Measurements from ENCODE around the gene GGN.
"Not testable (repeated sequence)": the region's sequence is repeated elsewhere in the genome, so short reads cannot be mapped to it uniquely, and the experiment has no call there.

GGN gene

DNA sequence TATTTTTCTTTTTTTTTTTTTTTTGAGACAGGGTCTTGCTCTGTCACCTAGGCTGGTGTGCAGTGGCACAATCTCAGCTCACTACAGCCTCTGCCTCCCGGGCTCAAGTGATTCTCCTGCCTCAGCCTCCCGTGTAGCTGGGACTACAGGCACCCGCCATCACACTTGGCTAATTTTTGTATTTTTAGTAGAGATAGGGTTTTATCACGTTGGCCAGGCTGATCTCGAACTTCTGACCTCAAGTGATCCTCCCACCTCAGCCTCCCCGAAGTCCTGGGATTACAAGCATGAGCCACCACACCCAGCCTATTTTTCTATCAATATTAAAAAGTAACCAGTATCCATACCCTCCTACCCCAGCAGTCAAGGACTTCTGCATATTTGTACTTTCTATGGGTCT, 22.6 kb upstream of the GGN start:
- not testable (repeated sequence) for H3K4me3 ChIP-seq (ENCODE audit: low read depth in 1 of 2, low read length in 2 of 2); H3K9me3 ChIP-seq (ENCODE audit: control insufficient read depth in 1 of 2, low read length in 2 of 2); H3K27me3 ChIP-seq (ENCODE audit: low read depth, low read length); H3K27ac ChIP-seq (ENCODE audit: low read length); H3K4me1 ChIP-seq (ENCODE audit: control insufficient read depth in 1 of 2, insufficient read depth in 2 of 2, low read length in 2 of 2)
- peaks cover 8 to 11% of the 10 kb centered on the region in 2 donors for H3K36me3 ChIP-seq (ENCODE audit: control insufficient read depth in 1 of 2, insufficient read depth in 2 of 2, low read length in 2 of 2)

DNA sequence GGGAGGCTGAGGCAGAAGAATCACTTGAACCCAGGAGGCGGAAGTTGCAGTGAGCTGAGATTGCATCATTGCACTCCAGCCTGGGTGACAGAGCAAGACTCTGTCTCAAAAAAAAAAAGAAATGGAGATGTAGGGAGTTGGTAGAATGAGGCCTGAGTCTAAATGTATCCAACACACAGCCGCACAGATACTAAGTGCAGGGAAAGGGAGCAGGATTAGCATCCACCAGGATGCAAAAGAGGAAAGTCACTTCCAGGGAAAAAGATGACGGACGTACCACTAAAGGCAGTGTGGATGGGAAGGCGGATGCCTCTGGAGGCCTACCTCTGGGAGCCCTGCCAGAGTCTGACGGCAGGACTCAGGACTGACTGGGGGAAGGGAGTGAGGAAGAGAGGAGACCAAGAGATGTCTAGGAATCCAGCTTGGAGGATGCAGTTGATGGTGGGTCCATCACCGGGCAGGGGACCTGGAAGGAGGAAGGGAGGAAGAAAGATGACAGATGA, 21.8 kb upstream of the GGN start:
- H3K9me3 ChIP-seq (ENCODE audit: control insufficient read depth in 1 of 2, low read length in 2 of 2) = no peaks in the 10 kb centered on the region
- no peaks in the 10 kb centered on the region for H3K4me1 ChIP-seq (ENCODE audit: control insufficient read depth in 1 of 2, insufficient read depth in 2 of 2, low read length in 2 of 2)
- no peaks in the 10 kb centered on the region for H3K27me3 ChIP-seq (ENCODE audit: low read depth, low read length)
- H3K27ac ChIP-seq (ENCODE audit: low read length) = no peak overlapping the region
- H3K4me3 ChIP-seq (ENCODE audit: low read depth in 1 of 2, low read length in 2 of 2) = no peak overlapping the region
- H3K36me3 ChIP-seq (ENCODE audit: control insufficient read depth in 1 of 2, insufficient read depth in 2 of 2, low read length in 2 of 2) = peaks cover 13 to 18% of the 10 kb centered on the region in 2 donors

DNA sequence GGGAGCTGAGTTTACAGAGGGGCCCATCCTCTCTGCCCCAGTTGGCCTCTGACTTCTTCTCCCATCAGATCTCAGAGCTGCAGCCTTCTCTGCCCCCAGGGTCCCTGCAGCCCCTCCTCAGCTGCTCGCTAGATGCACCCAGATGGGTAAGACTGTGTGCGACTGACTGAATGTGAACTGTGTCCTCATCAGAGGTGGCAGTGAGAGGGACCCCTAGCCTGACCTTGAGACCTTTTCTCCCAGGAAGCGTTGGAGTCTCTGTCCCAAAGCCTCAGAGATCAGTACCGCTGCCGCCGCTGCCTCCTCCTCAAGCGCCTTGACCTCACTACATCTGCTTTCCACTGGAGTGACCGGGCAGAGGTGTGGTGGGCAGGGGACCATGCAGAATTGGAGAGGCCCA, 17.4 kb upstream of the GGN start:
- H3K9me3 ChIP-seq (ENCODE audit: control insufficient read depth in 1 of 2, low read length in 2 of 2) = no peaks in the 10 kb centered on the region
- H3K27me3 ChIP-seq (ENCODE audit: low read depth, low read length) = peaks cover 1% of the 10 kb centered on the region
- H3K27ac ChIP-seq (ENCODE audit: low read length) = no peak overlapping the region
- no peak overlapping the region for H3K4me3 ChIP-seq (ENCODE audit: low read depth in 1 of 2, low read length in 2 of 2)
- H3K36me3 ChIP-seq (ENCODE audit: control insufficient read depth in 1 of 2, insufficient read depth in 2 of 2, low read length in 2 of 2) = peaks cover 13 to 19% of the 10 kb centered on the region in 2 donors
- H3K4me1 ChIP-seq (ENCODE audit: control insufficient read depth in 1 of 2, insufficient read depth in 2 of 2, low read length in 2 of 2) = no peaks in the 10 kb centered on the region

DNA sequence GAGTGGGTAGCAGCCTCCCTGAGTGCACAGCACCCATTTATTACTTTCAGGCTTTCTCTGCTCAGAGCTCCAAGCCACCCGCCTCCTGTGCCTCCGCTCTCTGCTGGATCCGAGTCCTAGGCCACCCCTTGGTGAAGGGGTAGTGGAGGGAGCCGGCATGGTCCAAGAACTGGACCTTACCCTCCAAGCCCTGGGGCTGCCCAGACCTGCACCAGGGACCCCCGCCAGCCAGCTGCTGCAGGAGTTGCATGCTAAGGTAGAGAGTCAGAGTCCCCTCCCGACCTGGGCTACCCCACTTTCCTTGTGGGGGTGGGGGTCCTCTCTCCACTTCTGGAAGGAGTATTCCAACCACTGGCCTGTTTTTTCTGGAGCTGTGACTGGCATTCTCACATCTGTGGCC, 17.0 kb upstream of the GGN start:
- Histone ChIP-seq H3K4me1 (ENCODE audit: control insufficient read depth in 1 of 2, insufficient read depth in 2 of 2, low read length in 2 of 2) (no peaks in the 10 kb centered on the region), H3K4me3 (ENCODE audit: low read depth in 1 of 2, low read length in 2 of 2) (no peak overlapping the region), H3K9me3 (ENCODE audit: control insufficient read depth in 1 of 2, low read length in 2 of 2) (no peaks in the 10 kb centered on the region), H3K27ac (ENCODE audit: low read length) (no peak overlapping the region), H3K27me3 (ENCODE audit: low read depth, low read length) (peaks cover 6% of the 10 kb centered on the region), H3K36me3 (ENCODE audit: control insufficient read depth in 1 of 2, insufficient read depth in 2 of 2, low read length in 2 of 2) (peaks cover 13 to 19% of the 10 kb centered on the region in 2 donors)

DNA sequence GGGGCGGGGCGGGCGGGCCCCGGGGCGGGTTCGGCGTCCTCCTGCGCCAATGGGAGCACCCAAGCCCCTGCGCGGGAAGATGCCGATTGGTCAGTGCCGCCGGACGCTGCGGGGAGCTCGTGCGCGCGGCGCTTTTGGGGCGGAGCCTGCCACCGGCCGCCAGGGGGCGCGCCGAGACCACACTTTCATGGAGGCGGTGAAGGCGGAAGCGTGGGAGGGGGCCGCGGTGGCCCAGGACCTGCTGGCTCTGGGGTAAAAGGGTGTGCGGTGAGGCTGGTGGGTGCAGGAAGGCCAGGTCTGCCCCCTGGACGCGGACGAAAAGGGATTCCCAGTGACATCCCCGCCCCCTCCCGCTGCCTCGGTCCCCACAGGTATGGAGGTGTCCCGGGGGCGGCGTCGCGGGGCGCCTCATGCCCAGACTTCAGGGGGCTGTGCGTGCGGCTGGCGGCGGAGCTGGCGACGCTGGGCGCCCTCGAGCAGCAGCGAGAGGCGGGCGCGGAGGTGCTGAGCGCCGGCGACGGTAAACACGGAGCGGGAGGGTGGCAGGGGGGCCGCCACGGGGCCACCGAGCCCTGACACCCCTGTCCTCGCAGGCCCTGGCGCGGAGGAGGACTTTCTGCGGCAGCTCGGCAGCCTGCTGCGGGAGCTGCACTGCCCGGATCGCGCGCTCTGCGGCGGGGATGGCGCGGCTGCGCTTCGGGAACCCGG, 15.3 kb upstream of the GGN start, which contains the start of gene FAM98C:
Gene FAM98C (plus strand): TSS at position 127 of the 708 bp plus-strand sequence. CDS start 61 bp downstream, at position 188.
- peaks cover 13 to 19% of the 10 kb centered on the region in 2 donors for H3K36me3 ChIP-seq (ENCODE audit: control insufficient read depth in 1 of 2, insufficient read depth in 2 of 2, low read length in 2 of 2)
- H3K4me3 ChIP-seq (ENCODE audit: low read depth in 1 of 2, low read length in 2 of 2) = peak within 1 kb of the TSS; percentile 60 to 99
- H3K4me1 ChIP-seq (ENCODE audit: control insufficient read depth in 1 of 2, insufficient read depth in 2 of 2, low read length in 2 of 2) = no peaks in the 10 kb centered on the region
- no peaks in the 10 kb centered on the region for H3K9me3 ChIP-seq (ENCODE audit: control insufficient read depth in 1 of 2, low read length in 2 of 2)
- no peak within 1 kb of the TSS for H3K27ac ChIP-seq (ENCODE audit: low read length)
- H3K27me3 ChIP-seq (ENCODE audit: low read depth, low read length) = peaks cover 7% of the 10 kb centered on the region

DNA sequence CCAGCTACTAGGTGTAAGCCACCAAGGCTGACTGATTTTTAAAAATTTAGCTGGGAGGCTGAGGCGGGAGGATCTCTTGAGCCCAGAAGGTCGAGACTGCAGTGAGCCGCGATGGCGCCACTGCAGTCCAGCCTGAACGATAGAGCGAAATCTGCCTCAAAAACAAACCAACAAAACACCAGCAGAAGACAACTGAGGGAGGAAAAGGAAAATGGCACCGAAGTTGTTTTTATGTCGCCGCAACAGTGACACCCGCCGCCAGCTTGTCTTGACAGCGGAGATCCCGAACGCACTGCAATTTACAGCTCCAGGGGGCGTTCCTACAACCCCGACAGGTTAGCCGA, 14.8 kb upstream of the GGN start:
- Histone ChIP-seq H3K36me3 (ENCODE audit: control insufficient read depth in 1 of 2, insufficient read depth in 2 of 2, low read length in 2 of 2) (peaks cover 13 to 19% of the 10 kb centered on the region in 2 donors), H3K9me3 (ENCODE audit: control insufficient read depth in 1 of 2, low read length in 2 of 2) (no peaks in the 10 kb centered on the region), H3K27me3 (ENCODE audit: low read depth, low read length) (peaks cover 9% of the 10 kb centered on the region), H3K4me3 (ENCODE audit: low read depth in 1 of 2, low read length in 2 of 2) (peak overlapping the region; percentile 60 to 99), H3K27ac (ENCODE audit: low read length) (no peak overlapping the region), H3K4me1 (ENCODE audit: control insufficient read depth in 1 of 2, insufficient read depth in 2 of 2, low read length in 2 of 2) (no peaks in the 10 kb centered on the region)

DNA sequence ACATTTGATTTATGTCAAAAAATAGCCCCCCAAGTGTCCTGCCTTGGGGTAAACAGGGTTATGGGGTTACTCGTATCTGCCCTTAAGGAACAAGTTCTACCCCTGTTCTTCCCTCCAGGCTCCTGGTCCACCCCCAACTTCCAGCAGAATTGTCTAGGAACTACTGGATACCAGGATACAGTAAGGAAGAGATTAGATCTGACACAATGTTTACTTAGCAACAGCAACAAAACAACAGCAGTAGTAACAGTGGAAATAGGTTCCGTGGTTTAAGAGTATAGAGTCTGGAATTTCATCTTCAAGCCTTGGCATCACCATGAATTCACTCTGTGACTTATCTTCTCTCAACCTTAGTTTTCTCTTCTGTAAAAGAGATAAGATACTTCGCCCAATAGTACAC, 13.3 kb upstream of the GGN start:
- Histone ChIP-seq H3K27me3 (ENCODE audit: low read depth, low read length) (peaks cover 12% of the 10 kb centered on the region), H3K9me3 (ENCODE audit: control insufficient read depth in 1 of 2, low read length in 2 of 2) (no peaks in the 10 kb centered on the region), H3K4me3 (ENCODE audit: low read depth in 1 of 2, low read length in 2 of 2) (no peak overlapping the region), H3K27ac (ENCODE audit: low read length) (no peak overlapping the region), H3K4me1 (ENCODE audit: control insufficient read depth in 1 of 2, insufficient read depth in 2 of 2, low read length in 2 of 2) (no peaks in the 10 kb centered on the region), H3K36me3 (ENCODE audit: control insufficient read depth in 1 of 2, insufficient read depth in 2 of 2, low read length in 2 of 2) (peaks cover 6 to 10% of the 10 kb centered on the region in 2 donors)

DNA sequence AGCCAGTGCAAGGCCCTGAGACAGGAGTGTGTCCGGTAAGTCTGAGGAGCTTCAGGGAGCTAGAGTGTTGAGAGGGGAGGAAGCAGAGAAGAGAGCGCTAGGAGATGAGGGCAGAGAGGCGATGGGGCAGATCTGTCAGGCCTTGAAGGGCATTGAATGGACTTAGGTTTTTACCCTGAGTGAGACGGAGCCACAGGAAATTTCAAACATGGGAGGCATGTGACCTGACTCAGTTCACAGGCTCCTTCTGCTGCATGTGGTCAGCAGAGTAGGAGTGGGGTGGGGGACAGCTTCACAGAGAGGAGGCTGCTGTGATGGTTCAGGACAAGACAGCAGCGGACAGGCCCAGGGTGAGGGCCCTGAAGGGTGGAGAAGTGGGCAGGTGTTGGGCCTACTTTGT, 12.5 kb upstream of the GGN start:
- H3K36me3 ChIP-seq (ENCODE audit: control insufficient read depth in 1 of 2, insufficient read depth in 2 of 2, low read length in 2 of 2) = peaks cover 4 to 8% of the 10 kb centered on the region in 2 donors
- no peaks in the 10 kb centered on the region for H3K4me1 ChIP-seq (ENCODE audit: control insufficient read depth in 1 of 2, insufficient read depth in 2 of 2, low read length in 2 of 2)
- peaks cover 12% of the 10 kb centered on the region for H3K27me3 ChIP-seq (ENCODE audit: low read depth, low read length)
- H3K27ac ChIP-seq (ENCODE audit: low read length) = no peak overlapping the region
- no peak overlapping the region for H3K4me3 ChIP-seq (ENCODE audit: low read depth in 1 of 2, low read length in 2 of 2)
- H3K9me3 ChIP-seq (ENCODE audit: control insufficient read depth in 1 of 2, low read length in 2 of 2) = no peaks in the 10 kb centered on the region

DNA sequence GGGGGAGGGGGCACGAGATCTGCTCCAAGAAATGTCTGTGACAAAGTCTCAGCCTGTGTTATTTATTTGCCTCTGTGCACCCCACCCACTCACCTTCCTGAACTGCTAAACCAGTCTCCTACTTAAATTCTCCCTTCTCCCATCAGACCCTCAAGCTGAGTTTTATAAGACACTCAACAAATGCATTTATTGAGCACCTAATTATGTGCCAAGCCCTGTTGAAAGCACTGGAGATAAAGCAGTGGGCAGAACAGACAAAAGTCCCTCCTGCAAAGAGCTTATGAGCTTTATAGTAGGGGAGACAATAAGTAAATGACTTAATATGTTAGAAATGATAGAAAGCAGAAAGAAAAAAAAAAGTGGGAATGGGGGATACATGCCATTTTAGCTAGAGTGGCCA, 11.7 kb upstream of the GGN start:
- H3K4me3 ChIP-seq (ENCODE audit: low read depth in 1 of 2, low read length in 2 of 2) = no peak overlapping the region
- H3K4me1 ChIP-seq (ENCODE audit: control insufficient read depth in 1 of 2, insufficient read depth in 2 of 2, low read length in 2 of 2) = no peaks in the 10 kb centered on the region
- H3K36me3 ChIP-seq (ENCODE audit: control insufficient read depth in 1 of 2, insufficient read depth in 2 of 2, low read length in 2 of 2) = no peaks in the 10 kb centered on the region
- H3K27ac ChIP-seq (ENCODE audit: low read length) = no peak overlapping the region
- H3K27me3 ChIP-seq (ENCODE audit: low read depth, low read length) = peaks cover 20% of the 10 kb centered on the region
- no peaks in the 10 kb centered on the region for H3K9me3 ChIP-seq (ENCODE audit: control insufficient read depth in 1 of 2, low read length in 2 of 2)

DNA sequence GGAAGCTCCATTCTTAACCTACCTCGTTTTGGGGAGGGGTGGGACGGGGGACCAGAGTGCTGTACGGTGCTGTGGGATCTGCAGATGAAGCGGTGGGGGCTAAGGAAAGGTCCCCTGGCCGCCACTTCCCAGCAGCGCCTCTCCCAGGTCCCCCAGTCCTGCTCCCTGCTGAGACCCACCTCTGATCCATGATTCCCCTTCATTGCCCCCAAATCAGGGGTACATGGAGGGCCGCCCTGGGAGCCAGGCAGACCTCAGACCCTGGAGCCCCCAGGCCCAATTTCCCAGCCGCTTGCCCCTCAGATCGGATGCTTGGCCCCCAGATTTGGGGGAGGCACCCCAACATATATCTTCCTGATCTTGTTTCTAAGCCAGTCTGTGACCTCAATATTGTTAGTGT, 11.2 kb upstream of the GGN start:
- peaks cover 24% of the 10 kb centered on the region for H3K27me3 ChIP-seq (ENCODE audit: low read depth, low read length)
- H3K27ac ChIP-seq (ENCODE audit: low read length) = no peak overlapping the region
- H3K4me3 ChIP-seq (ENCODE audit: low read depth in 1 of 2, low read length in 2 of 2) = no peak overlapping the region
- H3K4me1 ChIP-seq (ENCODE audit: control insufficient read depth in 1 of 2, insufficient read depth in 2 of 2, low read length in 2 of 2) = no peaks in the 10 kb centered on the region
- H3K9me3 ChIP-seq (ENCODE audit: control insufficient read depth in 1 of 2, low read length in 2 of 2) = no peaks in the 10 kb centered on the region
- H3K36me3 ChIP-seq (ENCODE audit: control insufficient read depth in 1 of 2, insufficient read depth in 2 of 2, low read length in 2 of 2) = no peaks in the 10 kb centered on the region

DNA sequence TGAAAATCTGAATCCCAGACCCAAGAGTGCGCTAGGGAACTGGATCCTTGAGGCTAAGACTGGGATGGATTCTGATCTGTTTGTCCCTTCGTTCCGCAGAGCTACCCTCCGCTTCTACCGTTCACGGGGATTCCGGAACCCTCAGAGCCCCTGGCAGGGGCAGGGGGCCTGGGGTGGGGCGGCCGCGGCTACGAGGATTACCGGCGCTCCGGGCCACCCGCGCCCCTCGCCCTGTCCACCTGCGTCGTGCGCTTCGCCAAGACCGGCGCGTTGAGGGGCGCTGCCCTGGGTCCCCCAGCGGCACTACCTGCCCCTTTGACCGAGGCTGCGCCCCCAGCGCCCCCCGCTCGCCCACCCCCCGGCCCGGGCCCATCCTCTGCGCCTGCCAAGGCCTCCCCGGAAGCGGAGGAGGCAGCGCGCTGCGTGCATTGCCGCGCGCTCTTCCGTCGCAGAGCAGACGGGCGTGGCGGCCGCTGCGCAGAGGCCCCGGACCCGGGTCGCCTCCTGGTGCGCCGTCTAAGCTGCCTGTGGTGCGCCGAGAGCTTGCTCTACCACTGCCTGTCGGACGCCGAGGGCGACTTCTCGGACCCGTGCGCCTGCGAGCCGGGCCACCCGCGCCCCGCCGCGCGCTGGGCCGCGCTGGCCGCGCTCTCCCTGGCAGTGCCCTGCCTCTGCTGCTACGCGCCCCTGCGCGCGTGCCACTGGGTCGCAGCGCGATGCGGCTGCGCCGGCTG, 7.7 kb upstream of the GGN start:
- Histone ChIP-seq H3K36me3 (ENCODE audit: control insufficient read depth in 1 of 2, insufficient read depth in 2 of 2, low read length in 2 of 2) (no peaks in the 10 kb centered on the region), H3K27ac (ENCODE audit: low read length) (no peak overlapping the region), H3K27me3 (ENCODE audit: low read depth, low read length) (peaks cover 27% of the 10 kb centered on the region), H3K4me1 (ENCODE audit: control insufficient read depth in 1 of 2, insufficient read depth in 2 of 2, low read length in 2 of 2) (no peaks in the 10 kb centered on the region), H3K4me3 (ENCODE audit: low read depth in 1 of 2, low read length in 2 of 2) (no peak overlapping the region), H3K9me3 (ENCODE audit: control insufficient read depth in 1 of 2, low read length in 2 of 2) (no peaks in the 10 kb centered on the region)
